Right lobe of liver (tissue), 4 donors: ENCODE data around the gene CFAP61.

Experiments used
- POLR2A ChIP-seq: fragments of 450-650 bp; IDR thresholded peaks from one replicate; pipeline ENCODE4 v1.6.1; 2017; ENCODE audit warnings: antibody characterized with exemption, mild to moderate bottlenecking
- TF ChIP-seq, protein P1 (sequence below), 4 donors: fragments of 200-600 bp in 3 of 4; fragments of 450-650 bp in 1 of 4; IDR thresholded peaks; one replicate each; pipeline versions ENCODE4 v1.5.1 to v1.8.0; 2016 to 2022; ENCODE audit warnings: antibody characterized with exemption in 4 of 4, mild to moderate bottlenecking in 2 of 4
- donor health status: DM: no; HTN: no; CAD: no.
- donor health status: DM: no; HTN: no; CAD: no.
- donor health status: DM: no; HTN: yes; CAD: no.

DNA sequence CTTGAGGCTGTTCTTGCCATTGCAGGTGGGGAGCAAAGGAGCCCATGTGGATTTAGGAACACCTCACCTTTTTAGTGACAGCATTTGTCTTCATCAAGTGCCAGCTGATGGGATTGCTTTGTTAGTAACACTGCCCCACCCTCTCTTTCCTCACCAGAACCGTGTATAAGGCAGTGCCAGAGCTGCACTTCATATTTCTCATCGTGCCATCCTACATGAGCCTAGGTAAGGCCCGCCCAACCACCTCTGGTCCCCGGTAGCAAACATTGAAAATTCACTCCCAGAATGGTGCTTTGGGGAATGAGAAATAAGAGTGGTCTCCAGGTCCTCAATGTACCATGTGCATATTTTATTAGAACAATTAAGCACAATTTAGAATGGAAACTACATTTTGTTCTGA, 22.7 kb downstream of the CFAP61 start:
- TF ChIP-seq, protein P1, sequence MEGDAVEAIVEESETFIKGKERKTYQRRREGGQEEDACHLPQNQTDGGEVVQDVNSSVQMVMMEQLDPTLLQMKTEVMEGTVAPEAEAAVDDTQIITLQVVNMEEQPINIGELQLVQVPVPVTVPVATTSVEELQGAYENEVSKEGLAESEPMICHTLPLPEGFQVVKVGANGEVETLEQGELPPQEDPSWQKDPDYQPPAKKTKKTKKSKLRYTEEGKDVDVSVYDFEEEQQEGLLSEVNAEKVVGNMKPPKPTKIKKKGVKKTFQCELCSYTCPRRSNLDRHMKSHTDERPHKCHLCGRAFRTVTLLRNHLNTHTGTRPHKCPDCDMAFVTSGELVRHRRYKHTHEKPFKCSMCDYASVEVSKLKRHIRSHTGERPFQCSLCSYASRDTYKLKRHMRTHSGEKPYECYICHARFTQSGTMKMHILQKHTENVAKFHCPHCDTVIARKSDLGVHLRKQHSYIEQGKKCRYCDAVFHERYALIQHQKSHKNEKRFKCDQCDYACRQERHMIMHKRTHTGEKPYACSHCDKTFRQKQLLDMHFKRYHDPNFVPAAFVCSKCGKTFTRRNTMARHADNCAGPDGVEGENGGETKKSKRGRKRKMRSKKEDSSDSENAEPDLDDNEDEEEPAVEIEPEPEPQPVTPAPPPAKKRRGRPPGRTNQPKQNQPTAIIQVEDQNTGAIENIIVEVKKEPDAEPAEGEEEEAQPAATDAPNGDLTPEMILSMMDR (IDR thresholded peaks at IDR 0.05) = no peak
- no peak for TF ChIP-seq POLR2A
